GM21423 (cell line): ENCODE results near the gene SUCNR1.
"Not testable (repeated sequence)": the region's sequence is repeated elsewhere in the genome, so short reads cannot be mapped to it uniquely, and the experiment has no call there.

Experiments
- ATAC-seq: cut with Tn5 transposase; IDR thresholded peaks from one replicate; pipeline ENCODE4 v1.9.1; 2021; ENCODE audit warnings: mild to moderate bottlenecking, moderate library complexity; ENCODE audit not compliant: unreplicated experiment

The SUCNR1 gene

GRCh38 chr3:151873398-151873797 is at the start of gene SUCNR1:
SUCNR1 (plus strand) TSS chr3:151873643; CDS start chr3:151879893, 6,250 bp downstream.
- ATAC-seq: no peak

- ATAC-seq: no peak
Measured at GRCh38 chr3:151827816-151828215, 45.6 kb upstream of the SUCNR1 start.

DNA sequence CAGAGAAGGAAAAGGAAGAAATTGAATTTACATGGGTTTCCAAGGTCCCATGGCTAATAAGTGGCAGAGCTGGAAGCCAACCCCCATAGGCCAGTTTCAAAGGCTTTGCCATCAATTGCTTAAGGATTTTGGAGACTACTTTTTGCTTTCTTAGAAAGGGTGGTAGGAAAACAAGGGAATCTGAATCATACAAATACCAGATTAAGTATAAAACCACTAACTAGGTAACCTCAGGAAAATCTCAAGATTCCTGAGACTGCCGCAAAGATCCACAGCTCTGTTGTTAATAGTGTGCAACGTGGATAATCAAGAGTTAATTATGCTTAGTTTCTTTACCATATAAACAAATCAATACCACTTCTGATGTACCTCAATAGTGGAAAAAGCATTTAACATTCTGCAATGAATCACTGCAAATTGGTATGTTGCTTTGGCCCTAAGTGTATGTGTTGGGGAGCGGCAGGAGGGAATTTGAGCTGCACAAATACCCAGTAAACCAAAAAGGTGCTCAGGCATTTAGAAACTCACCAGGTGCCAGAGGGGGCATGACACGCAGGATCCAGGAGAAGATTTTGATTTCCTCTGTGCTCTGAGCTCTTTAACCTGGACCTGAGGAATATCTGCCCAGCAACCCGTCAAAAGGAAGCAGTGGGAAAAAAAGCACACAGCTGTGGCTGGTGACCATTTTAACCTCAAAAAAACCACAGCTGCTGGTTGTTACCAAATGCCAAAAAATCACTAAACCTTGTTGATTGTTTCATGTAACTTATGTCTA is 37.5 kb upstream of the SUCNR1 start:
- no peak for ATAC-seq

GRCh38 chr3:151837057-151837456 is 36.4 kb upstream of the SUCNR1 start:
- ATAC-seq: no peak

DNA sequence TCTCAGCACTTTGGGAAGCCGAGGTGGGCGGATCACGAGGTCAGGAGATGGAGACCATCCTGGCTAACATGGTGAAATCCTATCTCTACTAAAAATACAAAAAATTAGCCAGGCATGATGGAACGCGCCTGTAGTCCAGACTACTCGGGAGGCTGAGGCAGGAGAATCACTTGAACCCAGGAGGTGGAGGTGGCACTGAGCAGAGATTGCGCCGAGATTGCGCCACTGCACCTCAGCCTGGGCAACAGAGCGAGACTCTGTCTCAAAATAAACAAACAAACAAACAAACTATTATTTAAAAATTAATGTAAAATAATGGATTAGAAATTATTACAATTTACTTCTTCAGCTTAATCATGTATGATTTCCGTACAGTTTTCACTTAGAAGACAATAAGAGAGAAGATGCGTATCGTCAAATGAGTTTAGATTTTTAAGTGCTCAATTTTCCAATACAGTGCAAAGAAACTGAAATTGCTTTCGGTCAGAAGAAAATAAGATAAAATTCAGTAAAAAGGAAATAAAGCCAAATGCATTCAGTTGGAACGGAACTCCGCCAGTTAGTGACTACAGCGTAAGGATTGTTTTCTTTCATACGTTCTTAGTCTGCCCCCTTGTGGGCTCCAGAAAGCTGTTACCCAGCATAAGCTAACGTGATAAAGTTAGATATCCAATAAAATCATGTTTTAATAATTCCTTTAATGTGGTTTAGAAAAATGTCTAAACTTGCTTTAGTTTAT is 34.7 kb upstream of the SUCNR1 start:
- peak; percentile 66 for ATAC-seq

GRCh38 chr3:151839313-151839631 is 34.2 kb upstream of the SUCNR1 start:
- ATAC-seq: no peak

GRCh38 chr3:151841801-151842200 is 31.6 kb upstream of the SUCNR1 start:
- ATAC-seq: no peak

GRCh38 chr3:151843275-151843674 is 30.2 kb upstream of the SUCNR1 start:
- ATAC-seq: no peak

GRCh38 chr3:151845306-151845905 is 28.0 kb upstream of the SUCNR1 start:
- ATAC-seq: no peak

- not testable (repeated sequence) for ATAC-seq
Measured at GRCh38 chr3:151850065-151850464, 23.4 kb upstream of the SUCNR1 start.

DNA sequence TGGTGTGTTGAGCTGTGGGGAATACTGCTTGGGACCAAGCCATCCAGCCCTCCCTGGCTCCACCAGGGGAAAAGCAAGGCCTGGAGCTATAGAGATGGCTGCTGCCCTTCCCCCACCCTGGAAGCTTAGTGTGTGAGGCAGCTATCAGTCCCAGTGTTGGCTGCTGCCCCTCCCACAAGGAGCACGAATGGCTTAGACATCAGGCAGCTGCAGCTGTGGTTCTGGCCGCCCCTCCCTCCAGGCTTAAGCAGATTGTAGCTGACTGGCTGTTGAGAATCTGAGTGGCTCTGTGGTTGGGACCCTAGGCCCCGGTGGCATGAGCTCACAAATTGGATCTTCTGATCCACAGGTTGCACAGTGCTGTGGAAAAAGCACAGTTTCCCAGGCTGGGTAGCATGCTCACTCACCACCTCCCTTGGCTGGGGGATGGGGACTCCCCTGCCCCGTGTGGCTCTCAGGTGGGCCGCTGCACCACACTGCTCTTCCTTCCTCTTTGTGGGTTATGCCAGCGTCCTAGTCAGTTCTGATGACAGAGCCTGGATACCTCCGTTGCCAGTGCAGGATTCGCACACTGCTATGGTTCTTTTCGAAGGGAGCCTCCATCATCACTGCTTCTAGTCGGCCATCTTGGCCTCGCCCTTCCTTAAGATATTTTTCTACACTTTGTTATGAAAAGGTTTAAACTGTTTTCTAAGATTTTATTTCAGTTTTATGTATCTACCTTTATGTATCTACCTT is 21.2 kb upstream of the SUCNR1 start:
- ATAC-seq: no peak

GRCh38 chr3:151856118-151856517 is 17.3 kb upstream of the SUCNR1 start:
- no peak for ATAC-seq

DNA sequence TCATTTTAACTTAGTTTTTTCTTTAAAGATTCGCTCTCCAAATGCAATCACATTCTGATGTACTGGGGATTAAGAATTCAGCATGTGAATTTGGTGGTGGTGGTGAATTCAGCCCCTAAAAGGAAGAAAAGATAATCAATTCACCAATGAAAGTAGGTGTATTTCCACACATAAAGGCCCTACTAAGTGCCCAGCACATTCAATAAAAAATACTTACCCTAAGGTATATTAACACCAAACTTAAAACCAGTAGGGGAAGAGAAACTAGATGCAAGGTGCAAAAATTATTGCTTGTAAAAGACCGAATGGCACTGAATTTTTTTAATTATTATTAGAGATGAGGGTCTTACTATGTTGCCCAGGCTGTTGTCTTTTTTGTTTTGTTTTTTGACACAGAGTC is 16.8 kb upstream of the SUCNR1 start:
- ATAC-seq: no peak

DNA sequence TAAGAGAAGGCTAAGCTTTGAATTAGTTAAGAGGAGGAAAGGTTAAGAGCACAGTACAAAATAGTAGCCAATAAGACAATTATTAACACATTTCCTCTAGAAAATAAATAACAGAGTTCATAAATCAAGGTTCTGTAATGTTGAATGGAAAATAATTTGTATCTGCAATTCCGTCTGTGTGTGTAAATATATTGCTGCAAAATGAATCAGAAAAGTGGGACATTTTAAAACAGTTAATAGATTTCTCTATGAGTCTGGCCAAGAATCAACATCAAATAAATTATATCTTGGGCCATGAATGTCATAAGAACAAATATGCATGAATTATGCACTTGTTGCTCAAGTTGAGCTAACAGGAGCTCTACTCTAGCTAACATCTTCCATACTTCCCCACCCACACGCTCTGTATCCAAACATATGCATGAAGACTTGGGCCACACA is 14.2 kb upstream of the SUCNR1 start:
- ATAC-seq: no peak

DNA sequence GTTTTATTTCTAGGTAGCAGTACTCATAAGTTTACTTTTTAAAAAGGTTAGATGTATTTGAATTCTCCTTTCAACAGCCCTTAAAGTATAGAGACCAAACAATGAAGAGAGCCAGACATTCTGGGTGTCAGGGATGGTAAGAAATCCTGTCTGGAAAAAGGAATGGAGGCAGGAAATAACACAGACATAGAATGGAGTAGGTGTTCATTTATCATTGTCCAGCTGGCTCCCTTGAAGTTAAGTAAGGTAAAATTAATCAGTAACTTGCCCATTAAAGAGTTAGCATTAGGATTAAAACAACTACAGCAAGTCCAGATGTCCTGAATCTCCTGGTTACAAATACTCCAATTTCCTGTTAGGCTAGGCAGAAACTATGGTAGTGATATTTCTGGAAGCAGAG is 13.5 kb upstream of the SUCNR1 start:
- ATAC-seq: no peak

DNA sequence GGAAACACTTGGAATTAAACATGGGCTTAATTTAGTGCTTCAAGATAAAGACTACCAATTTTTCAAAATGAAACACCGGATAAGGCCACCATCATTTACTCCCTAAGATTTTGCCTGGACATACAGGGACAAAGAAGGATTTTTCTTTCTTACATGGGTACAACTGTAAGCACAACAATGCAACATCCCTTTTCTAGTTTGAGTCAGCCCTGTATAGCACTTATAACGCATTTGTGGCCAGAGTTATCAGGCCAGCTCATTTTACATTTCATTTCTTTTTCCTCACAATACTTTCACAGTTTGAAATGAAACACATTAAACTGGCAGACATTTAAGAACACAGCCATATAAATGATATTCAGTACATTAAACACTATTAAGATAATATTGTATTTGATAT is 9.8 kb upstream of the SUCNR1 start:
- no peak for ATAC-seq

DNA sequence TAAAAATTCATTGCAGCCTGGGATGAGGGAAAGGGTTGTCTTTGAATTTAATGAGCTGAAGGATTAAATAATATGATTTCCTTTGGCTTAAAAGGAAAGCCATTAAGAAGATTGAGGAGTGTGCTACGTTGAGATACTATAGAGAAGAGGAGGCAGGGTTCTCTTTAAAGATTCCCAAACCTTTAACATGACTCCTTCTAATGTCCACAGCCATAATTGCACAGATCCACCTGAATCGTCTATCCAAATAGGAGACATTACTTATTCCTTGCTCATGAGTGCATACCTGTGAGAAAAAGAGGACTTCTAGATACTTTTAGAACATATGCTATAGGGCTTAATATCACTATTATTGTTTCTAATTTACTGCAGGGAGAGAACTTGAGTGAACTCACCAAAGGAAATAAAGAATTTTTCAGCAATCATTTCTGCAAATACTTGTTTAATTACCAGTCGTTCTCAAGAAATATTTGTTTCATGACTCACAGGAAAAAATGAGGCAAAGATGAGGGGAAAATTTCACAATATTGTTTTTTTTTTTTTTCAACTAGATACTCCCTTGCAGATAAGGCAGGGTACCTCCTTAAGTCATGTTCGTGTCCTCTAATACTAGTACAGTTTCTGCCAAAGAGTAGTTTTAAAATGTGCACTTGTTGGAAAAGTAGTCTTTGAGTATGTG is 8.9 kb upstream of the SUCNR1 start:
- no peak for ATAC-seq

DNA sequence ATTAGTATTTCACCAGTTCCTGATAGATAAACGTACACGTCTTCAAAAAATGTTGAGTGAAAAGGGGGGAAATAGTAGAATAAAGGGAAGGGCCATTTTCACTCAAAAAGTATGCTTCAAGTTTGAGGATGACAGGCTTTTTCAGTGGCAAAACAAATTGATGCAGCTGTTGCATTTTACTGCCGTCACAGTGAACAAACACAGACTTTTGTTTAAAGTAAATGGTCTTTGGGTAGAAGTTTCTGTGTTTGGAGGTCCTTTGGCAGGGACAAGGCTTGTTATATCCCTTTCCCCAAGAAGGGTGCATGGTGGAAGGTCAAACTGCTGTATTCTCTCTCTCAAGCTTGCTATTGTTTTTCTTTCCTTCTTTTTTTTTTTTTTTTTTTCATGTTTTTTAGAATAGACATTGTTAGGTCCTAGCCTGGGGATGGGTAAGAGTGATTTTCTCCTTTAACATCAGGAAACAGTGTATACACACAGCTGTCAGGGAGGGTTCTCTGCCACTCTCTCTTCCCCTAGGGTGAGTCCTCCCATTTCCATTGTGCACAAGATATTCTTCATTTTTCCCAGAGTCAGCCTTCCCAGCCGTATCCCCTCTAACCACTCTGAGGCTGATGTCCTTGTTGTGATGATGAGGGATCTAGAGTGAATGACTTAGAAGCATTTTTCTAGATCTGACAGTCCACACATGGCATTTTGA is 6.6 kb upstream of the SUCNR1 start:
- ATAC-seq: no peak

- no peak for ATAC-seq
Measured at GRCh38 chr3:151867666-151868065, 5.8 kb upstream of the SUCNR1 start.

DNA sequence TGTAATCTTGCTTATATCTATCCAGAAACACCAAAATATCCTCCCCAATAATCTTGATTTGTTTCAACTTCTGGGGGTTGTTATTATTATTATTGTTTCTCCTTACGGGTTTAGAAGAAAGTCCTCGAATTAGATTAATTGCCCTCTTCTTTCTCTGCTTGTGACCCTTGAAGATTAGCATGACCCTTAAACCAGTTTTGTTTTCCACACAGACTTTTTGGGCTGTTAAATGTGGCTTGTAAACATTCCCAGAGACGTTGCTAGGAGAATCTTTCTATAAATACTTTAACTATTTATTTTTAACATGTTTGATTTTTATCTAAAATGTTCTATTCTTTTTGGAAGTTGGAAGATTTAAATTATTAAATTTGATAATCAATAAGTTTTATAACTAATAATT is 4.3 kb upstream of the SUCNR1 start:
- ATAC-seq: no peak
